Measurements from ENCODE around the gene EIF2B4.
A peak's percentile ranks its signal among the peaks of the same experiment; 100 is the strongest.
"Not testable (repeated sequence)": the region's sequence is repeated elsewhere in the genome, so short reads cannot be mapped to it uniquely, and the experiment has no call there.

The EIF2B4 gene

GRCh38 chr2:27377618-27378095, 7.5 kb upstream of the EIF2B4 start:
- no peak for DNase-seq

- DNase-seq, result no peak
Measured at GRCh38 chr2:27376866-27377617, 6.9 kb upstream of the EIF2B4 start.

DNA sequence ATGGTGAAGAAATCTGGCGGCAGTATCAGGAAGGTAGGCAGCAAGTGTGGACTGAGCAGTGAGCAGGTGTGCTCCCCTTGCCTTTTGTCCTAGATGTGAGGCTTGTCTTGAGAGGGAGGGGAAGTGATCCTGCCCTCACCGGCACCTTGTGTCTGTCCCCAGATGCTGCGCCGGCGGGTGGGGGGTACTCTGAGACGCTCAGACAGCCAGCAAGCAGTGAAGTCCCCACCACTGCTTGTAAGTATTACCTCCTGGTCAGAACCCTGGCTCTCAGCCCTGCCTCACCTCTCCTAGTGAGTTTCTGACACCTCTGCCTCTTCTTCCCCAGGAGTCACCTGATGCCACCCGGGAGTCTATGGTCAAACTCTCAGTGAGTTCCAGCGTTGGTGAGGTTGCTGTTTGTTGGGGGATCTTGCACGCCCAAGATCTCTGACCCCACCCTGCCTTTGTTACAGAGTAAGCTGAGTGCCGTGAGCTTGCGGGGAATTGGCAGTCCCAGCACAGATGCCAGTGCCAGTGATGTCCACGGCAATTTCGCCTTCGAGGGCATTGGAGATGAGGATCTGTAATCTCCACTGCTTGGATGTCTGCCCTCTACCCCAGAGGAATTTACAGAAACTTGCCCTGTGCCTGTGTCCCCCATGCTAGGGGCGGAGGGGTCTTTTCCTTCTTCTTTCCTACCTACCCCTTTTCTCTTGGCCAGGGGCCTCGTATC, 6.2 kb upstream of the EIF2B4 start:
- DNase-seq, result no peak

- DNase-seq, result no peak
Measured at GRCh38 chr2:27375513-27376099, 5.5 kb upstream of the EIF2B4 start.

DNA sequence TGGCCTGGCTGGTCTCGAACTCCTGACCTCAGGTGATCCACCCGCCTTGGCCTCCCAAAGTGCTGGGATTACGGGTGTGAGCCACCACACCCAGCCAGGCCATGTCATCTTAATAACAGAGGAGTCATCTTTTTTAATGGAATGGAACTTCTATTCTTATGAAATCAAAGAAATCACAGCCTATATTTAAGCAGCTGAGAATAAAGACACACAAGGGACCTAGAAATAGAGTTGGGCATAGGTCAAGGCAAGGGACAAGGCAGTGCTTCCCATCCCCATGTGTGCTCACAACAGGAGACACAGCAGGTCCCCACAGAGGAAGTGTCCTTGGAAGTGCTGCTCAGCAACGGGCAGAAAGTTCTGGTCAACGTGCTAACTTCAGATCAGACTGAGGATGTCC, 3.4 kb upstream of the EIF2B4 start:
- DNase-seq, result no peak

DNA sequence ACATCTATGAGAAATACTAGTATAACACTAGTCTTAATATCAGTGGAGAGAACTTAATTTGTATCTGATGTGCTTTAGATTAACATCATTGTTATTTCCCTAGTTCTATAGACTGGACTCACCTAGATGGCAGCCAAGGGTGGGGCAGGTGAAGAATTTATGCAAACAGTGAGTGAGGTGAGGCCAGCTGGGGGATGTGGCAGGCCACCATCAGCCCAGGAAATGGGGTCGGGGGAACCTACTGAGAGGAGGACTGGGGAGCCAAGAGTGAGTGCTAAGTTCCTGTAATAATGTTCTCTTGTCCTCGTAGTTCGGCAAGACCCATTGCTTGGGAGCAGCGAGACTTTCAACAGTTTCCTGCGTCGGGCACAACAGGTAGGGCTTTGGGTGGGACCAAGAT, 2.8 kb upstream of the EIF2B4 start:
- no peak for DNase-seq

DNA sequence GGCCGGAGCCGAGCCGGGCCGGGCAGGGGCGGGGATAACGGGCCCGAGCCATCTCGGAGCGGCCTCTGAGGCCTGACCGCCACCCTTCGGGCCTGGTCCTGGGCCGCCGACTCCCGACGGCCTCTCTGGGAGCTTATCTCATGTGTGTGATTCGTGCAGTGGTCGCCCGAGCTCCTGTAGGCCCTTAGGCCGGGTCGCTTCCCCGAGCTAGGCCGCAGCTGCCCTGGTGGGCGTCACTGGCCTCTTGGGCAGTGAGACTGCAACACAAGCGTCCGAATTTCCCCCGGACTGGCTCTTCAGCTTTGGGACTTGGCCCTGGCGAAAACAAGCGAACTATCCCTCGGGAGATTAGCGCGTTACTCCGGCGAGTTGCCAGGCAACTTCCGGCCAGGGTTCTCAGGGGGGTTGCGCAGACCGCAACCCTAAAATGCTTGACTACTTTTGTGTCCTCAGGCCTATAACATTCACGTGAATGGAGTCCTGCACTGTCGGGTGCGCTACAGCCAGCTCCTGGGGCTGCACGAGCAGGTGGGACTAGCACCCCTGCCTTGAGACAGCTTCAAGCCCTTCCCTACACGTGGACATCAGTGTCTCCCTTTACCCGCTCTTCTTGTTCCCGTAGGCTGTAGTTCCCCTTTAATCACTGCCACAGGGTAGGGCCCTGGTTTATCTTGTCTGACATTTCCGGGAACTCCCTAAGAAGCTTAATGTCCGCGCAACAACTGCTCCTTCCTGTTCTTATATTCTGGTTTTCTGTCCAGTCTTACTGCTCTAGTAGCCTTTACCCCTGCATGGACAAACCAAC, 880 bp upstream of the EIF2B4 start:
- no peak for DNase-seq

DNA sequence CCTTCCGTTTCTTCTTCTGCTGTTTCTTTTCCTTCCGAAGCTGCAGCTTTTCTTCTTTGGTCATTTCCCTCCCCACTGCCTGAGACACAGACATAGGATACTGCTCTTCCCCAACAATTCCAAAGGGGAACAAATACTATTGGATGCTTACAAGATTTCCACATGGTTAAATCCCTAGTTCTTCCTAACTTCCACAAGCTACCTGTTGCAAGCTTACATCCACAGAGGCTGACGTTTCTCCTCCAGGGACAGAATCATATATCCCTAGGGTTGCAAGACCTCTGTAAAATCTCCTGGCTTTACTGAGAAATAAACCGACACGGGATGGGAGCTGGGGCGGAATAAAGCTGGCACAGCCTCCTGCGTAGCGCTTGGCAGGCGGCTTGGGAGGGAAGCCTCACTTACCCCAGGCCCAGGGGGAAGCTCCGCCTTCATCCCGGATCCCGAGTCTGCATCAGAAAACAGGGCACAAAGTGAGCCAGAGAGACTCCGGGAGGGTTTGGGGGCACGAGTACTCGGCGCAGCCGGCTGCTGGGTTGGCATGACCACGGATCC, 590 bp downstream of the EIF2B4 start:
- peak; percentile 12 for DNase-seq

GRCh38 chr2:27363933-27364332, 6.2 kb downstream of the EIF2B4 start:
- no peak for DNase-seq

DNA sequence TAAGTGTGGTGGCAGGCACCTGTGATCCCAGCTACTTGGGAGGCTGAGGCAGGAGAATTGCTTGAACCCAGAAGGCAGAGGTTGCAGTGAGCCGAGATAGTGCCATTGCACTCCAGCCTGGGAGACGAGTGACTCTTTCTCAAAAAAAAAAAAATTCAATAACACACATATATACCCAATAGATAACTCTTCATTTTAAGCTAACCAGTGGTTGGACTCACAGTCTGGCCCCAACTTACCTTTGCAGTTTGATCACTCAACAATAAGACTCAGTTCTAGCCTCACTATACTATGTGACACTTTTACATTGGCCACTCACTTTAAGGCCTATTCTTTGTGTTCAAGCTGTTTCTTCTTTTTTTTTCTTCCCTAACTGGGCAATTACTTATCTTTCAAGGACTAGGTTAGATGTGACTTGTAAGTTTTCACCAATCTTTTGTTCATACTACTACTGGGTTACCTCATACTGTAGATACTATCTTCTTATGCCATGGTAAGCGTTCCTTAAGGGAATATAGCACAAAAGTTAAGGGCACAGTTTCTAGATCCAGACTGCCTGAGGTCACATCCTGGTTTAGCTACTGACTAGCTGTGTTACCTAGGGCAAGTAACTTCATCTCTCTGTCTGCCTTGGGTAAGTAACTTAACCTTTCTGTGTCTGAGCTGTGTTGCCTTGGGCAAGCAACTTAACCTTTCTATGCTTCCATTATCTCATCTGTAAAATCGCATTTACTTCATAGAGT, 7.3 kb downstream of the EIF2B4 start:
- DNase-seq, result no peak

DNA sequence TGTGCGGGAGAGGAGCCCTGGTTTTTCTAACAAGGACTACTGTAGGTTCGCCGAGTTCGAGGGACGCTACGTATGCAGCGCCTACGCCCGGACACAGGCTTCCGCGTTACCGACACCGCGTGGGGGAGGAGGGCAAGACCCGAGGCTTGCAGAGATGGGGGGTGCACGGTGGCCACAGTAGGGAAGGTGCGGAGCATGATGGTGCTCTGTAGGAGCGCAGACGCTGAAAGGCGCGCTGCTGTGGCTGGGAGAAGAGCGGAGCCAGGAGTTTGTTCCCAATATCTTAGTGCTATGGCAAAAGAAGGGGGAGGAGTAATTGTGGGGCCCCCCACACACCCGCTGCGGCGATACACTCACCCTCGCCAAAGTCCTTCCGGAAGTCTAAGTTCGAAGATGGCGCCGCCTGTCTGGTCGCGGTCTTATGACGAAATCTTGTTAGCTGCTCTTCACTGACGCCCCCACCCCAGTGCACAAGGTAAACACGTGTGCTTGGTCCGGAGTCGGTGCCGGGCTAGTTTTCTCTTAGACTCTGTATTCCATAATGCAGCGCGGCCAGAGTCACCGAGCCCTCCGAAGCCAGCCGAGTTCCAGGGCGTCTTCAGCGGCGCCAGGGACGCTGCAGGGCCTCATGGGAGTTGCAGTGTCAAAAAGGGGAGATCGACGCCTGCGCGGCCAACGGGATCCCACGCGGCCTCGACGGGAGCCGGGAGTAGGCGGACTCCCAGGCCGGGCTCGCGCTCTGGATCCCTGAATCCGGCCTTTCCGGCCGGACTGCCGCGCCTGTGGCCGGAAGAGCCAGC, 13.6 kb downstream of the EIF2B4 start, which contains the start of gene GTF3C2:
TSS of gene GTF3C2 (minus strand) at position 383 of the 800 bp plus-strand sequence. CDS start 13,210 bp downstream, outside the sequence.
- DNase-seq, result peak; percentile 89

DNA sequence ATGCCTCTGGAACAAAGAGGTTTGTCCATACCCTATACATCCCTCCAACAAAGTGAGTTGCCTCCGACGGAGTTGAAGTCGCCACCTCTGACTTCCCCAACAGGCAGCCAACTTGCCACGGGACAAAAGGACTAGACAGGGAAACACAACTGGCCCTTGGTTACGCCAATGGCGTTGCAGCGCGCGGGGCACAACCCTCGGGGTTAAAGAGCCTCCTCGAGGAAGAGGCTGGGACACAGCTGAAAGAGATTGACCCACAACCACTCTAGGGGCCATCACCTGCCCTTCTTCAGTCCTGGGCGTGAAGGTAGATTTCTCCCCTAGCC, 14.1 kb downstream of the EIF2B4 start:
- DNase-seq, result peak; percentile 15

GRCh38 chr2:27354597-27354927, 15.6 kb downstream of the EIF2B4 start:
- DNase-seq, result no peak

GRCh38 chr2:27353762-27354596, 16.2 kb downstream of the EIF2B4 start:
- no peak for DNase-seq

- DNase-seq, result not testable (repeated sequence)
Measured at GRCh38 chr2:27353386-27353761, 16.8 kb downstream of the EIF2B4 start.

GRCh38 chr2:27351802-27352598, 18.1 kb downstream of the EIF2B4 start:
- DNase-seq, result no peak

GRCh38 chr2:27350106-27350693, 19.9 kb downstream of the EIF2B4 start:
- DNase-seq, result no peak

- DNase-seq, result no peak
Measured at GRCh38 chr2:27347641-27348040, 22.5 kb downstream of the EIF2B4 start.

DNA sequence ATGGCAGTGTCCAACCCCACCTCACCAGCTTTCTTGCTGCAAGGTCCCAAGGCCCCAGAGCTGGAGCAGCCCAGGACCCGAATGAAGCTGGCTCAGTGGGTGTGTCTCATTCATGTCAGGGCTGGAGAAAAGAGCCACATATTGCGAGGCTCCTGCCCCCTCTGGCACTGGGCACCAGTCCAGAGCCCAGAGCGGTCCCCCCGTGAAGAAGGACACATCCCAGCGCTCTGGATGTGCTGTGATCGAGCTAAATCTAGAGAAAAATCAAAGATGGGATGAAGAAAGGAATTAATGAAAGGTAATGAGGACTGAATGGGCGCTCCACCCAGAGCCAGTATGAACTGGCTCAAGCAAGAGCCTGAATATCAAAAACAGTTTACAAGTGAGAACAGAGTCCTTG, 34.0 kb downstream of the EIF2B4 start:
- DNase-seq, result no peak
